GM23338 (cell line): ENCODE data around the gene HLA-DPB1. TPM values are rescaled to one million over a fixed set of nuclear protein-coding genes. Genes with fewer than 3 reads are reported as not detected.

ENCODE experiments used
- ATAC-seq: fragments of 200-7000 bp; cut with Tn5 transposase; 3 replicates; pipeline ENCODE4 v1.9.1; 2020
- DNase-seq: peaks from one replicate; pipeline ENCODE4 v3.0.0-alpha.2; 2015; ENCODE audit warnings: low spot score
- H2AFZ ChIP-seq: fragments of 200-600 bp; sonication (generic); 2 replicates; pipeline ENCODE4 v1.8.0; 2016; ENCODE audit warnings: antibody characterized with exemption, mild to moderate bottlenecking, moderate library complexity
- H3F3A ChIP-seq: fragments of 200-600 bp; sonication (generic); replicated peaks from 2 replicates; pipeline ENCODE4 v1.8.0; 2017; ENCODE audit warnings: antibody characterized with exemption, mixed run types, low read depth
- H3K27ac ChIP-seq: fragments of 200-600 bp; sonication (generic); 2 replicates; pipeline ENCODE4 v1.6.1; 2016; ENCODE audit warnings: low read depth
- H3K27me3 ChIP-seq: fragments of 200-600 bp; sonication (generic); 2 replicates; pipeline ENCODE4 v1.8.0; 2016; ENCODE audit warnings: mild to moderate bottlenecking, mixed run types, moderate library complexity; ENCODE audit not compliant: insufficient read depth
- H3K36me3 ChIP-seq: fragments of 200-600 bp; sonication (generic); 2 replicates; pipeline ENCODE4 v1.8.0; 2016; ENCODE audit warnings: mild to moderate bottlenecking; ENCODE audit not compliant: insufficient read depth
- H3K4me1 ChIP-seq: fragments of 200-600 bp; sonication (generic); 2 replicates; pipeline ENCODE4 v1.8.0; 2016; ENCODE audit warnings: mild to moderate bottlenecking, moderate library complexity; ENCODE audit not compliant: insufficient read depth
- H3K4me2 ChIP-seq: fragments of 200-600 bp; sonication (generic); 2 replicates; pipeline ENCODE4 v1.7.1; 2017; ENCODE audit warnings: mixed run types
- H3K4me3 ChIP-seq: fragments of 200-600 bp; sonication (generic); 2 replicates; pipeline ENCODE4 v1.6.1; 2016; ENCODE audit warnings: mixed run types
- H3K79me2 ChIP-seq: fragments of 200-600 bp; sonication (generic); replicated peaks from 2 replicates; pipeline ENCODE4 v1.8.0; 2017; ENCODE audit warnings: mild to moderate bottlenecking; ENCODE audit not compliant: insufficient read depth
- H3K9me2 ChIP-seq: fragments of 200-600 bp; sonication (generic); 2 replicates; pipeline ENCODE4 v1.8.0; 2017; ENCODE audit not compliant: insufficient read depth
- H4K20me1 ChIP-seq: fragments of 200-600 bp; sonication (generic); replicated peaks from 2 replicates; pipeline ENCODE4 v1.8.0; 2017; ENCODE audit warnings: mild to moderate bottlenecking; ENCODE audit not compliant: insufficient read depth
- H3K27ac Mint-ChIP-seq: 2 replicates; pipeline ENCODE4 v1.8.0; 2020; ENCODE audit warnings: inconsistent platforms, mild to moderate bottlenecking, moderate library complexity, mixed read lengths
- H3K27me3 Mint-ChIP-seq: 3 replicates; pipeline ENCODE4 v1.8.0; 2022; ENCODE audit warnings: low read depth, mild to moderate bottlenecking, moderate library complexity, mixed read lengths, inconsistent platforms; ENCODE audit not compliant: insufficient read depth, poor library complexity
- H3K36me3 Mint-ChIP-seq: 3 replicates; pipeline ENCODE4 v1.8.0; 2021; ENCODE audit warnings: low read depth, mild to moderate bottlenecking, inconsistent platforms, moderate library complexity, mixed read lengths
- H3K4me1 Mint-ChIP-seq: 3 replicates; pipeline ENCODE4 v1.8.0; 2020; ENCODE audit warnings: mild to moderate bottlenecking, inconsistent platforms, mixed read lengths
- H3K4me3 Mint-ChIP-seq: 3 replicates; pipeline ENCODE4 v1.8.0; 2021; ENCODE audit warnings: moderate library complexity, mild to moderate bottlenecking, inconsistent platforms, mixed read lengths
- H3K9me3 Mint-ChIP-seq: 3 replicates; pipeline ENCODE4 v1.8.0; 2020; ENCODE audit warnings: moderate library complexity, mild to moderate bottlenecking, inconsistent platforms, mixed read lengths
- ETS1 ChIP-seq: IDR thresholded peaks from 2 replicates; pipeline ENCODE4 v1.6.1; 2016; ENCODE audit warnings: antibody characterized with exemption
- EZH2 ChIP-seq: fragments of 200-600 bp; sonication (generic); IDR thresholded peaks from one replicate; pipeline ENCODE4 v1.8.0; 2017; ENCODE audit warnings: antibody characterized with exemption, mild to moderate bottlenecking, low read depth; ENCODE audit not compliant: unreplicated experiment
- JUNB ChIP-seq: IDR thresholded peaks from one replicate; pipeline ENCODE4 v1.6.1; 2016; ENCODE audit warnings: antibody characterized with exemption; ENCODE audit not compliant: unreplicated experiment
- POLR2AphosphoS5 ChIP-seq: IDR thresholded peaks from 2 replicates; pipeline ENCODE4 v1.6.1; 2016; ENCODE audit warnings: antibody characterized with exemption, low read depth
- REST ChIP-seq: IDR thresholded peaks from one replicate; pipeline ENCODE4 v1.6.1; 2018; ENCODE audit warnings: antibody characterized with exemption; ENCODE audit not compliant: unreplicated experiment
- ZNF331 ChIP-seq: fragments of 250-450 bp; sonication (Bioruptor Pico); IDR thresholded peaks from 2 replicates; pipeline ENCODE4 v1.5.0; 2020; ENCODE audit warnings: low read depth, mild to moderate bottlenecking, moderate library complexity
- ZNF462 ChIP-seq: fragments of 250-450 bp; sonication (Bioruptor Pico); IDR thresholded peaks from 2 replicates; pipeline ENCODE4 v1.5.0; 2020; ENCODE audit warnings: mild to moderate bottlenecking, moderate library complexity
- polyA plus RNA-seq: library from polyadenylated mRNA; unstranded; fragments of >200 nt; fragmentation: Nextera tagmentation; extraction: Ambion mirVana; gene quantifications from 2 replicates; pipeline ENCODE4 v1.2.1, GENCODE V29; 2016
- total RNA-seq: library from RNA; depleted of rRNA; stranded (reverse); fragments of >200 nt; shearing (Covaris generic); gene quantifications from 2 replicates; pipeline ENCODE4 v1.2.3, GENCODE V29; 2014

Gene HLA-DPB1
- total and polyA plus RNA-seq, 2 experiments from 2014 or later = 22.0 to 37.6 TPM

- H3F3A ChIP-seq = no peaks in the 10 kb centered on the region
- Mint-ChIP-seq H3K9me3 (no peaks in the 10 kb centered on the region; the same call in 2 of the 3 replicates), H3K4me3 (no peak overlapping the region), H3K27me3 (peaks cover 4% of the 10 kb centered on the region), H3K36me3 (no peaks in the 10 kb centered on the region), H3K4me1 (peaks cover 7% of the 10 kb centered on the region), H3K27ac (no peak overlapping the region)
- H3K79me2 ChIP-seq = no peaks in the 10 kb centered on the region
- H3K27me3 ChIP-seq = no peaks in the 10 kb centered on the region
- DNase-seq = no peak
- no peaks in the 10 kb centered on the region for H3K36me3 ChIP-seq
- H3K4me2 ChIP-seq = no peak overlapping the region
- no peaks in the 10 kb centered on the region for H3K9me2 ChIP-seq
- H4K20me1 ChIP-seq = no peaks in the 10 kb centered on the region
- TF ChIP-seq ZNF462 (CRISPR knock-in tag) (no peak), ZNF331 (CRISPR knock-in tag) (no peak), EZH2 (no peak), JUNB (no peak), ETS1 (no peak), REST (no peak), POLR2AphosphoS5 (no peak)
- H2AFZ ChIP-seq = no peak overlapping the region
- H3K4me1 ChIP-seq = no peaks in the 10 kb centered on the region
- no peak for ATAC-seq
- H3K4me3 ChIP-seq = no peak overlapping the region
- H3K27ac ChIP-seq = no peak overlapping the region
Measured at GRCh38 chr6:33034554-33034953, 41.2 kb upstream of the HLA-DPB1 start.
